Natural killer cell (primary cell): ENCODE measurements around the gene ITGA6. TPM values are rescaled to one million over a fixed set of nuclear protein-coding genes. Genes with fewer than 3 reads are reported as not detected.
A peak's percentile ranks its signal among the peaks of the same experiment; 100 is the strongest.

Experiments
- ATAC-seq, 3 donors: fragments of 150-1000 bp in 2 of 3; fragments of 200-7000 bp in 1 of 3; cut with Tn5 transposase; 1 replicate in 1 of 3; 2 replicates in 2 of 3; pipeline ENCODE4 v1.10.0; 2021; ENCODE audit warnings: mild to moderate bottlenecking in 2 of 3, moderate library complexity in 2 of 3
- DNase-seq, 2 donors: peaks; one replicate each; pipeline versions ENCODE4 v3.0.0 to v3.0.0-alpha.2; 2013 to 2021; ENCODE audit warnings: mixed read lengths in 1 of 2
- H3K27ac ChIP-seq: one replicate; pipeline ENCODE4 v1.5.1; 2013; ENCODE audit warnings: mild to moderate bottlenecking, low read length
- H3K27me3 ChIP-seq: one replicate; pipeline ENCODE4 v1.6.1; 2013; ENCODE audit warnings: low read length; ENCODE audit not compliant: control insufficient read depth, insufficient read depth
- H3K36me3 ChIP-seq: one replicate; pipeline ENCODE4 v1.6.1; 2013; ENCODE audit warnings: low read length; ENCODE audit not compliant: control insufficient read depth, insufficient read depth
- H3K4me1 ChIP-seq: one replicate; pipeline ENCODE4 v1.6.1; 2013; ENCODE audit warnings: low read length; ENCODE audit not compliant: control insufficient read depth, insufficient read depth
- H3K4me3 ChIP-seq: one replicate; pipeline ENCODE4 v1.5.1; 2013; ENCODE audit warnings: low read length
- H3K9me3 ChIP-seq: one replicate; pipeline ENCODE4 v1.6.1; 2013; ENCODE audit warnings: low read length; ENCODE audit not compliant: control insufficient read depth, insufficient read depth
- H3K27ac Mint-ChIP-seq, 2 donors: one replicate each; pipeline ENCODE4 v1.8.0; 2022; ENCODE audit warnings: mild to moderate bottlenecking in 2 of 2, mixed read lengths in 2 of 2, moderate library complexity in 1 of 2
- H3K27me3 Mint-ChIP-seq, 2 donors: one replicate each; pipeline ENCODE4 v1.8.0; 2022; ENCODE audit warnings: low read depth in 2 of 2, mixed read lengths in 2 of 2
- H3K36me3 Mint-ChIP-seq: one replicate; pipeline ENCODE4 v1.8.0; 2022; ENCODE audit warnings: mixed read lengths
- H3K4me1 Mint-ChIP-seq, 2 donors: one replicate each; pipeline ENCODE4 v1.8.0; 2022; ENCODE audit warnings: mixed read lengths in 2 of 2
- H3K4me3 Mint-ChIP-seq: one replicate; pipeline ENCODE4 v1.8.0; 2022; ENCODE audit warnings: mild to moderate bottlenecking, moderate library complexity, mixed read lengths
- H3K9me3 Mint-ChIP-seq, 2 donors: one replicate each; pipeline ENCODE4 v1.8.0; 2022; ENCODE audit warnings: mixed read lengths in 2 of 2
- CTCF ChIP-seq: fragments of 200-600 bp; IDR thresholded peaks from one replicate; pipeline ENCODE4 v1.8.0; 2022; ENCODE audit warnings: antibody characterized with exemption
- WGBS: methylation state at CpG from one replicate; pipeline ENCODE4 v1.1.7; 2013; ENCODE audit warnings: missing lambda C conversion rate; ENCODE audit not compliant: insufficient coverage; 5-methylcytosine and 5-hydroxymethylcytosine counted together
- intact Hi-C: fragments of 100-400 bp; cut with micrococcal nuclease; formaldehyde crosslinking; loops from one replicate; pipeline ENCODE4 v1.14.2; 2022
- total RNA-seq, 4 donors: library from RNA; stranded (reverse); fragments of 120-200 nt in 1 of 4; gene quantifications; one replicate each; pipeline versions ENCODE4 v1.2.3 to v1.2.4, GENCODE V29; 2013 to 2022

Gene ITGA6
- total RNA-seq, 3 donors from 2014 or later (not counting 1 experiment from before 2014, with no cell fraction given) = 34.0 to 52.8 (median 38.3) TPM

DNA sequence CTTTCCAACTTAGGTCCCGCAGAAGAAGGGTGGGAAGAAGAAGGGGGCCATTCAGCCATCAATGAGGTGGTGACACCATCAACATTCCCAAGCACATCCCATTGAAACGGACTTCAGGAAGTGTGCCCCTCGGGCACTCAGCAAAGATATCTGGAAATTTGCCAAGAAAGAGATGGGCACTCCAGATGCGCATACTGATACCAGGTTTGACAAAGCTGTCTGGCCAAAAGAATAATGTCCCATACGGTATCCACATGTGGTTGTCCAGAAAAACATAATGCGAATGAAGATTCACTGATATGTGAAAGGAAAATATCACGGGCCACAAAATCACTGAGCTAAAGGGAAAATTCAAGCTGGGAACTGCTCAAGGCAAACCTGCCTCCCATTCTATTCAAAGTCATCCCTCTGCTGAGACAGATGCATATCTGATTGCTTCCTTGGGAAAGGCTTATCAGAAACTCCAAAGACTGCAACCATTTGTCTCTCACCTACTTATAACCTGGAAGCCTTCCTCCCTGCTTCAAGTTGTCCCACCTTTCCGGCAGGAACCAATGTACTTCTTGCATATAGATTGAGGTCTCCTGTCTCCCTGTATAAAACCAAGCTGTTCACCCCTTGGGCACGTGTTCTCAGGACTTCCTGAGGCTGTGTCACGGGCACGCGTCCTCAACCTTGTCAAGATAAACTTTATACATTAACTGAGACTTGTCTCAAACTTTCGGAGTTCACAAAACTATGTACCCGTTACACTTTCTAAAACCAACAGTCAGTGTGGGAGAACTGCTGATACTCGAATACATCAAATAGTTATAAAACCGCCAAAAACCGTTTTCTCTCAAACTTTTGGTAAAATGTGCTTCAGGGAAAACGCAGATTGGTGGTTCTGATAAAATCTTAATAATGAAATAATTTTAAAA, 127.2 kb downstream of the ITGA6 start:
- no peaks in the 10 kb centered on the region for H3K36me3 Mint-ChIP-seq
- no peaks in the 10 kb centered on the region for H3K36me3 ChIP-seq

DNA sequence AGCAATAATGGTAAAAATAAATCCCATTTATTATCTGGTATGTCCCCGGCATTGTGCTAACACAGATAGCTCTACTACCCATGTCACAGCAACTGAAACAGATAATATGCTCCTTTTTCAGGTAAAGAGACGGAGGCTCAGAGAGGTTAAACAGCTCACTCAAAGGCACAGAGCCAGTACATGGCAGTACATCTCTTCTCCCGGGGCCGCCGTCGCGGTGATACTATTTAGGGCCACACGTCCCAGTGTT, 127.8 kb downstream of the ITGA6 start:
- no peak for DNase-seq
- H3K4me3 Mint-ChIP-seq = peak overlapping the region; percentile 94
- H3K27me3 Mint-ChIP-seq = peaks cover 0 to 2% of the 10 kb centered on the region in 2 donors
- no peaks in the 10 kb centered on the region for H3K9me3 Mint-ChIP-seq
- H3K4me1 Mint-ChIP-seq = peaks cover 27 to 39% of the 10 kb centered on the region in 2 donors
- Histone ChIP-seq H3K27ac (peak overlapping the region; percentile 71), H3K9me3 (no peaks in the 10 kb centered on the region), H3K4me1 (peaks cover 4% of the 10 kb centered on the region), H3K27me3 (no peaks in the 10 kb centered on the region), H3K36me3 (no peaks in the 10 kb centered on the region), H3K4me3 (peak overlapping the region; percentile 93)
- H3K27ac Mint-ChIP-seq = peak overlapping the region; percentile 80 to 91
- peak in 2 of 3 donors; percentile 4 to 15 for ATAC-seq
- WGBS = 18% methylated on average over 8 of the region's 8 CpGs
- no peaks in the 10 kb centered on the region for H3K36me3 Mint-ChIP-seq
- TF ChIP-seq CTCF = no peak
- intact Hi-C loops = loop anchor here (5.0 kb wide), 1 partner anchor 1628 kb away; the partner anchor contains the start of gene GORASP2

More for the DNA sequence above, 127.2 kb downstream of the ITGA6 start:
- H3K27ac ChIP-seq = peak overlapping the region; percentile 71
- intact Hi-C loops = loop anchor here (5.0 kb wide), 1 partner anchor 1627 kb away; the partner anchor contains the start of gene GORASP2
- peak overlapping the region; percentile 93 for H3K4me3 ChIP-seq
- H3K4me1 ChIP-seq = peaks cover 4% of the 10 kb centered on the region
- WGBS = 77% methylated on average over 17 of the region's 18 CpGs
- H3K27me3 Mint-ChIP-seq = peaks cover 0 to 2% of the 10 kb centered on the region in 2 donors
- no peak for ATAC-seq
- no peaks in the 10 kb centered on the region for H3K27me3 ChIP-seq
- TF ChIP-seq CTCF = no peak
- no peaks in the 10 kb centered on the region for H3K9me3 Mint-ChIP-seq
- H3K4me3 Mint-ChIP-seq = peak overlapping the region; percentile 94
- peak in 1 of 2 donors; percentile 29 for DNase-seq
- H3K9me3 ChIP-seq = no peaks in the 10 kb centered on the region
- peak overlapping the region; percentile 80 to 91 for H3K27ac Mint-ChIP-seq
- peaks cover 27 to 39% of the 10 kb centered on the region in 2 donors for H3K4me1 Mint-ChIP-seq

Other genes with a start within 250 kb of the ITGA6 start
- gene PDK1, start 128.5 kb downstream of the ITGA6 start, total RNA-seq = 10 to 100 TPM; 17.3 to 29.1 (median 22.6) TPM